GM19025 (cell line): ENCODE measurements around the gene MAPK14.

ENCODE experiments used
- ATAC-seq: cut with Tn5 transposase; IDR thresholded peaks from one replicate; pipeline ENCODE4 v1.9.1; 2021; ENCODE audit warnings: mild to moderate bottlenecking, low read depth, moderate library complexity; ENCODE audit not compliant: unreplicated experiment

Gene MAPK14

GRCh38 chr6:36098253-36098919 is 70.8 kb downstream of the MAPK14 start:
- ATAC-seq: no peak

- ATAC-seq: no peak
Observed at GRCh38 chr6:36098920-36099647, 71.5 kb downstream of the MAPK14 start.

DNA sequence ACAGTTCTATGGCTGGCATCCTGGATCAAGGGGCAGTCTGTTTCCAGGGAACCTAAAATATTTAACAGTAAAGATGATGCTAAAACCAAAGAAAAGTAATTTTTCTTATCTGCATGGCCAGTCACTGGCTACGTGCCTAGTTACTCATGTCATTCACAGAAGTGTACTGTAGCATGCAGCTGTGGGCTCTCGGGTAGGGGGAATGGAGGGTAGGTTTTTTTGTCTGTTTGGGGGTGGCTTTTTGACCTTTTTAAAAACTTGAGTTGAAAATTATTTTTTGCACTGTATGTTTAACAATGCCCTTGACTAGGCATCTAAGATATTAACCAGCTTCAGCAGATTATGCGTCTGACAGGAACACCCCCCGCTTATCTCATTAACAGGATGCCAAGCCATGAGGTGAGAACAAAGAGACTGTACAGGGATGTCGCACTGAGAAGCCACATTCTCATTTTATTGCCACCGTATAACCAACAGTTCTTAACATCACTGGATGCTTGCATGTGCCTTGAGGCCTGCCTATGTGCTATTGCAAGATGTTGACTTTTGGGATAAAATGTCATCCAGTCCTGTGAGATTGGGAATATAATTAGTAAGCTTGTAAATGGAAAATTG is 72.4 kb downstream of the MAPK14 start:
- no peak for ATAC-seq

DNA sequence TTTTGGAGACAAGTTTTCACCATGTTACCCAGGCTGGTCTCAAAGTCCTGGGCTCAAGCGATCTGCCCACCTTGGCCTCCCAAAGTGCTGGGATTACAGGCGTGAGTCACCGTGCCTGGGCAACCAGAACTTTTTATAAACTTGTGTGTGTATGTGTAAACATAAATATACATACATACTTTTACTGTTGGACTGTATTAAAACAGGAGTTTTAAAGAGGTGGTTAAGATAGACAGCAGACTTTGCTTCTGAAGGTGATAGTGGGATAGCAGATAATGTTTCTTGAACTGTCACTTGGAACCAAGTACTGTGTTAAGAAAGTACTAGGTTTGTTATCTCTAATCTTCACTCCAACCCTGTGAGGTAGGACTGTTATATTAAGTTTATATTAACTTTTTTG is 74.1 kb downstream of the MAPK14 start:
- ATAC-seq: no peak

DNA sequence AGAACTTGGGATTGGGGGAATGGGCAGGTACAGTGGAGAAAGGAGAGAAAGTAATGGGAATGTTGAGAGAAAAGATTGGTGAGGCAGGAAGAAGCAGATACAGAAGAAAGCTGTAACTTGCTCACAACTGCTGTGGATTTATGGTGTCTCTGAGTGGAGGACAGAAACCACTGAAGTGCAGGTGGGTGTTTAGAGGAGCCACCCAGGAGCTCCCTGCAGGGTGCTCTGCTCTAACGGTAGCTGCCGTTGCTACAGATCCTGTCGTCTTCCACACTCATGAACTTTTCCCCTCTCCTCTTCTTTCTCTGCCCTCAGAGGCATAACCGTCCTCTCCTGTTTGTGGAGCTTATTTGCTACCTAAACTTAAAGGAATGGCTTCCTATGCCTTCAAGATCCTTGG is 75.2 kb downstream of the MAPK14 start:
- ATAC-seq: no peak

GRCh38 chr6:36104836-36105235 is 77.2 kb downstream of the MAPK14 start:
- ATAC-seq: no peak

DNA sequence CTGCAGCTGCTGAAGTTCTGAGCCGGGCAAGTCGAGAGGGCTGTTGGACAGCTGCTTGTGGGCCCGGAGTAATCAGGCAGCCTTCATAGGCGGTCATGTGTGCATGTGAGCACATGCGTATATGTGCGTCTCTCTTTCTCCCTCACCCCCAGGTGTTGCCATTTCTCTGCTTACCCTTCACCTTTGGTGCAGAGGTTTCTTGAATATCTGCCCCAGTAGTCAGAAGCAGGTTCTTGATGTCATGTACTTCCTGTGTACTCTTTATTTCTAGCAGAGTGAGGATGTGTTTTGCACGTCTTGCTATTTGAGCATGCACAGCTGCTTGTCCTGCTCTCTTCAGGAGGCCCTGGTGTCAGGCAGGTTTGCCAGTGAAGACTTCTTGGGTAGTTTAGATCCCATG is 81.5 kb downstream of the MAPK14 start:
- no peak for ATAC-seq

DNA sequence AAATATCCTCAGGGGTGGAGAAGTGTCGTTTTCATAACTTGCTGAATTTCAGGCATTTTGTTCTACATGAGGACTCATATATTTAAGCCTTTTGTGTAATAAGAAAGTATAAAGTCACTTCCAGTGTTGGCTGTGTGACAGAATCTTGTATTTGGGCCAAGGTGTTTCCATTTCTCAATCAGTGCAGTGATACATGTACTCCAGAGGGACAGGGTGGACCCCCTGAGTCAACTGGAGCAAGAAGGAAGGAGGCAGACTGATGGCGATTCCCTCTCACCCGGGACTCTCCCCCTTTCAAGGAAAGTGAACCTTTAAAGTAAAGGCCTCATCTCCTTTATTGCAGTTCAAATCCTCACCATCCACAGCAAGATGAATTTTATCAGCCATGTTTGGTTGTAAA is 82.4 kb downstream of the MAPK14 start:
- no peak for ATAC-seq

GRCh38 chr6:36110863-36111262 is 83.3 kb downstream of the MAPK14 start:
- no peak for ATAC-seq

DNA sequence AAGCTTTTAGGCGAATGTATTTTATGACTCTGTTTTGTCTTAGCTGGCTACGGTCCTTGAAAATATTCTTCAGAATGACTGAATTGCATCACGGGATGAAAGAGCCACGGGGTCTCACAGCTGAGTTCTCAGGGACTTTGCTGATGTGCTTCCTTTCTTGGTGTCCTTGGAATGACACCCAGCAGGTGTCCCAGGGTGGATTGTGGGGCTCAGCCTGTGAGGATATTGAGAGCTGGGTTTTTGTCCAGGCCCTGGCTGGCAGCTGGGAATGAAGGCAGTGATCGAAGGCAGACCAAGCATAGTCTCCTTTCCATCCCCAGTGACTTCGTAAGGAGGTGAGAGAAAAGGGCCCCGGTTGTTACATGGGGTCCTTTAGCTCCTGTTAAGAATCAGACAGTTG is 83.9 kb downstream of the MAPK14 start:
- ATAC-seq: no peak

- no peak for ATAC-seq
Observed at GRCh38 chr6:36113049-36113448, 85.4 kb downstream of the MAPK14 start.

DNA sequence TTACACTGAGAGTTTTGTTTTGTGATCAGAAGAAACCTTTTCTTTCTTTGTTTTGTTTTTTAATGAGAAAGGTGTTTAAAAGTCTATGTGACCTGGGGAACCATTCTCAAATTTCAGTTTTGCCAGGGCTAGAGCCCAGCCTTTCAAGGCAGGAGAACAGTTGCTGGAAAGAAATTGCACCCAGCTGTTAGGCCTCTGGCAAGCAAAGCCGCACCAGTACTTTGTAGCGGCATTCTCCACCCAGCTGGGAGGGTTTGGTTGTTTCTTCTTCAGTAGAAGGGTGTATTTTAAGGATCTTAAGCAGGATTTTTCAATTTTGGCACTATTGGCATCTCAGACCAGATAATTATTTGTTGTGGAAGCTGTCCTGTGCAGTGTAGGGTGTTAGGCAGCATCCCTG is 86.1 kb downstream of the MAPK14 start:
- no peak for ATAC-seq

DNA sequence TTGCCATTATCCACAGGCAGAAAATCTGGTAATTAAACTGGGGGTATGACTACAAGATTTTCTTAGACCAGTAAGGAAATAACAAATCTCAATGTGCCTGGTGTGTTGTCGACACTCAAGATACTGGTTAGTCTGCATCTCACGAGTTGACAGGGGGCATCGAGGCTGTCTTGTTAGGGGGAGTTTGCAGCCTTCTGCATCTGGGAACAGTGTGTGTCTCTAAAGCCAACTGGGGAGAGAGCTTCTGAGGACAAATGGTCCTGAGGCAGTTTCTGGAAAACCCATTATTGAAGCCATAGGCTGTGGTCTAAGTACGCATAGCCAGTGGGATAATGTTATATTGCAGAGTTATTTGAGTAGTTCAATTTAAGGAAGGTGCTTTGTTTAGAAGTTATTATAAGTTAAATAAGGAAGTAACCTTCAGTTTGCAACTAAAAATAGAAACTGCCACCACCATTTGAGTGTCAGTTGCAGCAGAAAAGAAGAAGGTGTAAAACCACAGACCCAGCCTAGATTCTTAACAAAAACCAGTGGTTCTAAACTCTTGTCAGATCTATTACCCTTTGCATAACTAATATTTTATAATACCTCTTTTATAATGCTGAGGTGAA is 87.3 kb downstream of the MAPK14 start:
- ATAC-seq: no peak

DNA sequence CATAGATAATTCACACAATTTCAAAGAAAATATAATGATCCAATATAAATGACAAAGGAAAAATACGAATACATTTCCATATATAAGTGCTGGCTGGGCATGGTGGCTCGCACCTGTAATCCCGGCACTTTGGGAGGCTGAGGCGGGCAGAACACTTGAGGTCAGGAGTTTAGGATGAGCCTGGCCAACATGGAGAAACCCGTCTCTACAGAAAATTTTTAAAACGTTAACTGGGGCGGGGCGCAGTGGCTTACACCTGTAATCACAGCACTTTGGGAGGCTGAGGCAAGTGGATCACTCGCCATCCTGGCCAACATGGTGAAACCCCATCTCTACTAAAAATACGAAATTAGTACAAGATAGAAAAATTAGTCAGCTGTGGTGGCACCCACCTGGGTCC is 87.8 kb downstream of the MAPK14 start:
- no peak for ATAC-seq

DNA sequence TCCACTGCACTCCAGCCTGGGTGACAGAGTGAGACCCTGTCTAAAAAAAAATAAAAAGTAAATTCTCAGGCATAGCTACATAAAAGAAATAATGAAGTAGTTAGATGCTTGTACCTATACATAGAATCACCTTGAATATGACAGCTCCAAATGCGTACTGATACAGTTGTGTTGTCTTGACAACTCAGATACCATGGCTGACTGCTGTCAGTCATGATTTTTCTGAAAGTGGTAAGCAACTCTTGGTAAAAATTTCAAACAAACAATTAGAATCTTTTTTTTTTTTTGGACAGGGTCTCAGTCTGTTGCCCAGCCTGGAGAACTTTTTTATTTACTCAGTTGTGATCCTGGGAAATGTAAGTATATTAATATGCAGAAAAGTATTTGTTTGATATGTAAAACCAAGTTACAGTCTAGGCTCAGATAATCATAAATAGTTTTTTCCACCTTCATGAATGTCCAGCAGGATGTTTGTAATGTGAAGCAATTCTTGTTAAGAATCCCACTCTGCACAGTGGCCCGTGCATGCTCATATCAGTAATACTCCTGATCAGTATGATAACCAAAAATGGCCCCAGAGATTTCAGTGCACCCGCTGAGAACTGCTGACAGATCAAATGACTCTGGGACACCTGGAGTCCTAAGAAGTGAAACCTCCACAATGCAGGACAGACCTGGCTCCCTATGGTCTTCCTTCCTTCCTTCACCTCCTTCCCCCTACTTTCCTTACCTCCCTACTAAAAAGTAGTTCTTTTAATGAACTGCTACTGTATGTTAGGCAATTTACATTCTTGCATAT is 88.7 kb downstream of the MAPK14 start:
- no peak for ATAC-seq

DNA sequence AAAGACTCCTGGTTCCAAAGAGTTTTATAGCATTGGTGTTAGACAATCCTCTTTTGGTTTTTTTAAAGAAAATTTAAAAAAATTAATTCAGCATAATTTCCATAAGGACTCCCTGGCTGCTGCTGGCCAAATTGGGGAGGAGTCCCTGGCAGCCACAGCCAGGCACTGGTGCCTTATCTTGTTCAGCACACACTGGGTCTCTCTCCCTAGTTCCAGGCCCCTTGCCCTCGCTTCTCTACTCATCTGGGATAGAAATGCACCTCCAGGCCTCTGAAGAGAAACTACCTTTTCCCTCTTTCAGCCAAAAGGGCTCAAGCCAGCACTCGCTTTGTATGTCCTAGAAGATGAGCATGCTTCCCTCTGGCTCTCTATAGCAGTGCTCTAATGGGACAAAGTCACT is 89.3 kb downstream of the MAPK14 start:
- no peak for ATAC-seq

GRCh38 chr6:36117658-36118549 is 90.3 kb downstream of the MAPK14 start:
- ATAC-seq: no peak

DNA sequence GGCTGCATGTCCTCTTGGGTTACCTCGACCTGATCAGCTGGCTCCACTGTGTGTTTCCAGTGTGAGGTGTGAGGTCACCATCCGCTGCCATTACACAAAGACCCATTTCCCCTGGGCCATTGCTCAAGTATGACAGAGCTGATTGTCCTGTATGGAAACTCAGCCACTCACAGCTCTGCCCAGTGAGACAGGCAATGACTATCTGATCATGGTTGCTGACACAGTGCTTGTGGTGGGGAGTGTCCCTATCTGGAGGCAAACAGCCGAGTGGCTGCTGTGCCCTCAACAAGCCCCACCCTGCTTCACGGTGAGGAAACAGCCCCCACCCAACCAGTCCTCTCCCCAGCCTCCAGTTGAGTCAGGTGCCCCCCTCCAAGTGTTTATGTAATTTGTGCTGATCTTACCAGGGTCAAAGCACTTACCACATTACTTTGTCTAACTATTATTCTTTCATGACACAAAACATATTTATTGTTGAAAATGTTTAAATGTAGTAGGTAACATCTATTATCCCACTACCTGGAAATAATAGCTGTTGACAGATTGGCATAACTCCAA is 91.0 kb downstream of the MAPK14 start:
- ATAC-seq: no peak

DNA sequence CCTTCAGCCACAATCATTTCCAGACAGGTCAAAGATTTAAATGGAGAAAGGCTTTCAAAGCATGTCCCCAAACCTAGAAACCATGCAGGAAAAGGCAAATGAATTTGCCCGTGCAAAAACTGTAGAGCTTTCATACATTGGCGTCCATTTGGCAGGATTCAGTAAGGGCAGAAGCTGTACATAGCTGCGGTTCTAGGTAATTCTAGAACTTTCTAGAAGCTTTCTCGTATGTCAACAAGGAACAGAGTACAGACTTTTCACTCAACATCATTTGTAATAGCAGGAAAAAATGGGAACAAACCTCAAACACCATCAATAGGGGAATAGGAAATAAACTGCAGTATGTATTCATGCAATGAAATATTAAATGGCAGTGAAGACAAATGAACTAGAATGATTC is 91.6 kb downstream of the MAPK14 start:
- no peak for ATAC-seq
